Upper lobe of right lung (tissue), 1 donor: ENCODE results near the gene MTSS2. TPM values are rescaled to one million over a fixed set of nuclear protein-coding genes. Genes with fewer than 3 reads are reported as not detected.
A peak's percentile ranks its signal among the peaks of the same experiment; 100 is the strongest.

Experiments used
- ATAC-seq: fragments of 200-7000 bp; cut with Tn5 transposase; one replicate; pipeline ENCODE4 v1.9.1; 2020; ENCODE audit warnings: mild to moderate bottlenecking, moderate library complexity
- DNase-seq: peaks from one replicate; pipeline ENCODE4 v3.0.0-alpha.2; 2020
- H3K27ac ChIP-seq: fragments of 200-600 bp; one replicate; pipeline ENCODE4 v1.8.0; 2022
- H3K27me3 ChIP-seq: fragments of 200-600 bp; one replicate; pipeline ENCODE4 v1.8.0; 2022; ENCODE audit warnings: mild to moderate bottlenecking
- H3K36me3 ChIP-seq: fragments of 200-600 bp; one replicate; pipeline ENCODE4 v1.8.0; 2022
- H3K4me1 ChIP-seq: fragments of 200-600 bp; one replicate; pipeline ENCODE4 v1.8.0; 2022
- H3K4me3 ChIP-seq: fragments of 200-600 bp; one replicate; pipeline ENCODE4 v1.8.0; 2022; ENCODE audit warnings: mild to moderate bottlenecking
- H3K9me3 ChIP-seq: fragments of 200-600 bp; one replicate; pipeline ENCODE4 v1.8.0; 2022
- CTCF ChIP-seq: fragments of 200-600 bp; IDR thresholded peaks from one replicate; pipeline ENCODE4 v1.8.0; 2022; ENCODE audit warnings: antibody characterized with exemption
- intact Hi-C: fragments of 100-400 bp; cut with DNase I; formaldehyde crosslinking; loops from one replicate; pipeline ENCODE4 v1.11.0; 2022
- total RNA-seq: library from RNA; stranded (reverse); fragmentation: NEBNext Ultra II Directional; extraction: Animal tissue kit (Norgen Biotek cat#: 25700); gene quantifications from one replicate; pipeline ENCODE4 v1.2.1, GENCODE V29; 2021
- donor health status: DM: no; HTN: yes; CAD: no; lungs with severe emphysema.

MTSS2 gene
- total RNA-seq, 1 donor from 2014 or later = 81.3 TPM

- intact Hi-C loops = loop anchor here (10.0 kb wide), 1 partner anchor 122 kb away; no protein-coding TSS in a partner anchor
- DNase-seq (no peak), ATAC-seq (peak; percentile 10)
- Histone ChIP-seq H3K9me3 (no peaks in the 10 kb centered on the region), H3K4me3 (no peak overlapping the region), H3K27ac (no peak overlapping the region), H3K27me3 (no peaks in the 10 kb centered on the region), H3K4me1 (peaks cover 7% of the 10 kb centered on the region), H3K36me3 (no peaks in the 10 kb centered on the region)
- peak; percentile 9 for TF ChIP-seq CTCF
Measured at GRCh38 chr16:70656712-70657263, 29.1 kb downstream of the MTSS2 start.

GRCh38 chr16:70656065-70656711, 29.7 kb downstream of the MTSS2 start:
- ATAC-seq (no peak), DNase-seq (peak; percentile 44)
- Histone ChIP-seq H3K4me3 (no peak overlapping the region), H3K4me1 (peaks cover 7% of the 10 kb centered on the region), H3K9me3 (no peaks in the 10 kb centered on the region), H3K27ac (no peak overlapping the region), H3K27me3 (no peaks in the 10 kb centered on the region), H3K36me3 (no peaks in the 10 kb centered on the region)
- TF ChIP-seq CTCF = no peak
- intact Hi-C loops = loop anchor here (10.0 kb wide), 1 partner anchor 121 kb away; no protein-coding TSS in a partner anchor

GRCh38 chr16:70653809-70654771, 31.8 kb downstream of the MTSS2 start:
- H3K9me3 ChIP-seq = no peaks in the 10 kb centered on the region
- no peaks in the 10 kb centered on the region for H3K36me3 ChIP-seq
- intact Hi-C loops = loop anchor here (10.0 kb wide), 1 partner anchor 119 kb away; no protein-coding TSS in a partner anchor
- peak overlapping the region; percentile 51 for H3K27ac ChIP-seq
- H3K4me1 ChIP-seq = peaks cover 7% of the 10 kb centered on the region
- DNase-seq (peak; percentile 67), ATAC-seq (peak; percentile 92)
- no peaks in the 10 kb centered on the region for H3K27me3 ChIP-seq
- peak overlapping the region; percentile 27 for H3K4me3 ChIP-seq
- peak; percentile 90 for TF ChIP-seq CTCF

- no peaks in the 10 kb centered on the region for H3K27me3 ChIP-seq
- peak; percentile 3 for DNase-seq
- no peak for ATAC-seq
- no peak overlapping the region for H3K27ac ChIP-seq
- H3K9me3 ChIP-seq = no peaks in the 10 kb centered on the region
- TF ChIP-seq CTCF = no peak
- intact Hi-C loops = loop anchor here (10.0 kb wide), 1 partner anchor 119 kb away; no protein-coding TSS in a partner anchor
- no peaks in the 10 kb centered on the region for H3K36me3 ChIP-seq
- no peak overlapping the region for H3K4me3 ChIP-seq
- peaks cover 7% of the 10 kb centered on the region for H3K4me1 ChIP-seq
Measured at GRCh38 chr16:70653406-70653805, 32.4 kb downstream of the MTSS2 start.

GRCh38 chr16:70652322-70652721, 33.5 kb downstream of the MTSS2 start:
- ATAC-seq (no peak), DNase-seq (no peak)
- no peak for TF ChIP-seq CTCF
- Histone ChIP-seq H3K27ac (no peak overlapping the region), H3K9me3 (no peaks in the 10 kb centered on the region), H3K27me3 (no peaks in the 10 kb centered on the region), H3K36me3 (no peaks in the 10 kb centered on the region), H3K4me3 (no peak overlapping the region), H3K4me1 (peaks cover 7% of the 10 kb centered on the region)
- intact Hi-C loops = loop anchor here (10.0 kb wide), 1 partner anchor 118 kb away; no protein-coding TSS in a partner anchor
